ENCODE measurements around the gene MRLN. TPM values are rescaled to one million over a fixed set of nuclear protein-coding genes. Genes with fewer than 3 reads are reported as not detected.
"Not testable (repeated sequence)": the region's sequence is repeated elsewhere in the genome, so short reads cannot be mapped to it uniquely, and the experiment has no call there.

MRLN gene
- polyA plus RNA-seq, 1 of the 3 experiments (the other 2 are of a cell fraction), result not detected

DNA sequence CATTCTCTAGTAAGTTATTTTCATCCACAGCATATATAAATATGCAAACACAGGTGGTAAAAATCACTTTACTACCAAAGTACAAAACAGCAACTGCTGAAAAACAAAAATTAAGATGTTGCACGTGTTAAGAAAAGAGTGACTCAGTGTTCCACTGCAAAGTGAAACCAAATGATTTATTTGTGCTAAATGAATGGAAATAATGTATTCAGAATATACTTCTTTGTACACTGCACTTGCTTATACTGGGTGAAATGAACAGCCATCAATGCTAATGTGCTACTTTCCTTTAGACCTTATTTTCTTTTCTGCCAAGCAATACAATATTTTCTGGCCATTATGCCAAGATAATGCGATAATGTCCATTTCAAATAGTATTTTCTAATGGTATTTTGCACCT lies 38.3 kb upstream of the MRLN start:
- no peaks in the 10 kb centered on the region for H3K9me2 ChIP-seq
- no peak for DNase-seq
- H3F3A ChIP-seq (replicated peaks; ENCODE audit: insufficient read depth), result peaks cover 5% of the 10 kb centered on the region
- H3K36me3 ChIP-seq (replicated peaks in 1 of 2; ENCODE audit: control insufficient read depth in 1 of 2, insufficient read depth in 2 of 2, low read length in 1 of 2), result peaks cover 34 to 61% of the 10 kb centered on the region in 2 experiments
- no peak overlapping the region for H3K4me3 ChIP-seq (ENCODE audit: low read depth in 2 of 2, low read length in 1 of 2)
- no peaks in the 10 kb centered on the region; a peak in 1 of 4 replicates for H3K4me1 ChIP-seq (ENCODE audit: control insufficient read depth in 1 of 2, insufficient read depth in 2 of 2, low read depth in 1 of 2, low read length in 1 of 2)
- ChIA-PET CTCF (no interaction called here), POLR2A (no interaction called here)
- H3K9ac ChIP-seq, result no peak overlapping the region
- H3K79me2 ChIP-seq (ENCODE audit: insufficient read depth), result no peaks in the 10 kb centered on the region
- H3K27ac ChIP-seq (ENCODE audit: low read depth in 2 of 2, low read length in 1 of 2), result no peak overlapping the region
- H4K20me1 ChIP-seq (ENCODE audit: insufficient read depth), result no peaks in the 10 kb centered on the region
- H3K9me3 ChIP-seq, result no peaks in the 10 kb centered on the region
- TF ChIP-seq EZH2phosphoT487 (IDR thresholded peaks at IDR 0.05; ENCODE audit: borderline replicate concordance, low read depth) (no peak), CHD2 (IDR thresholded peaks at IDR 0.05; ENCODE audit: low read length, partially characterized antibody) (no peak), POLR2AphosphoS5 (IDR thresholded peaks at IDR 0.05; ENCODE audit: low read depth, low read length) (no peak), RCOR1 (IDR thresholded peaks at IDR 0.05; ENCODE audit: low read length) (no peak), RXRA (IDR thresholded peaks at IDR 0.05; ENCODE audit: borderline replicate concordance, low read depth) (no peak), JUND (IDR thresholded peaks at IDR 0.05) (no peak), FOSL2 (IDR thresholded peaks at IDR 0.05; ENCODE audit: borderline replicate concordance, low read depth) (no peak), SIN3A (IDR thresholded peaks at IDR 0.05; ENCODE audit: borderline replicate concordance, low read depth, low read length) (no peak), TEAD4 (IDR thresholded peaks at IDR 0.05; ENCODE audit: borderline replicate concordance, insufficient read depth) (no peak), NRF1 (IDR thresholded peaks at IDR 0.05; ENCODE audit: low read depth, low read length) (no peak), MXI1 (IDR thresholded peaks at IDR 0.05; ENCODE audit: low read depth, low read length) (no peak), FOXJ3 (CRISPR knock-in tag; IDR thresholded peaks at IDR 0.05) (no peak), RFX5 (IDR thresholded peaks at IDR 0.05; ENCODE audit: low read length) (no peak), TCF12 (IDR thresholded peaks at IDR 0.05) (no peak)
- TF ChIP-seq, protein P1, sequence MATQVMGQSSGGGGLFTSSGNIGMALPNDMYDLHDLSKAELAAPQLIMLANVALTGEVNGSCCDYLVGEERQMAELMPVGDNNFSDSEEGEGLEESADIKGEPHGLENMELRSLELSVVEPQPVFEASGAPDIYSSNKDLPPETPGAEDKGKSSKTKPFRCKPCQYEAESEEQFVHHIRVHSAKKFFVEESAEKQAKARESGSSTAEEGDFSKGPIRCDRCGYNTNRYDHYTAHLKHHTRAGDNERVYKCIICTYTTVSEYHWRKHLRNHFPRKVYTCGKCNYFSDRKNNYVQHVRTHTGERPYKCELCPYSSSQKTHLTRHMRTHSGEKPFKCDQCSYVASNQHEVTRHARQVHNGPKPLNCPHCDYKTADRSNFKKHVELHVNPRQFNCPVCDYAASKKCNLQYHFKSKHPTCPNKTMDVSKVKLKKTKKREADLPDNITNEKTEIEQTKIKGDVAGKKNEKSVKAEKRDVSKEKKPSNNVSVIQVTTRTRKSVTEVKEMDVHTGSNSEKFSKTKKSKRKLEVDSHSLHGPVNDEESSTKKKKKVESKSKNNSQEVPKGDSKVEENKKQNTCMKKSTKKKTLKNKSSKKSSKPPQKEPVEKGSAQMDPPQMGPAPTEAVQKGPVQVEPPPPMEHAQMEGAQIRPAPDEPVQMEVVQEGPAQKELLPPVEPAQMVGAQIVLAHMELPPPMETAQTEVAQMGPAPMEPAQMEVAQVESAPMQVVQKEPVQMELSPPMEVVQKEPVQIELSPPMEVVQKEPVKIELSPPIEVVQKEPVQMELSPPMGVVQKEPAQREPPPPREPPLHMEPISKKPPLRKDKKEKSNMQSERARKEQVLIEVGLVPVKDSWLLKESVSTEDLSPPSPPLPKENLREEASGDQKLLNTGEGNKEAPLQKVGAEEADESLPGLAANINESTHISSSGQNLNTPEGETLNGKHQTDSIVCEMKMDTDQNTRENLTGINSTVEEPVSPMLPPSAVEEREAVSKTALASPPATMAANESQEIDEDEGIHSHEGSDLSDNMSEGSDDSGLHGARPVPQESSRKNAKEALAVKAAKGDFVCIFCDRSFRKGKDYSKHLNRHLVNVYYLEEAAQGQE (IDR thresholded peaks at IDR 0.05; ENCODE audit: low read depth, low read length), result no peak
- TF ChIP-seq, protein P2, sequence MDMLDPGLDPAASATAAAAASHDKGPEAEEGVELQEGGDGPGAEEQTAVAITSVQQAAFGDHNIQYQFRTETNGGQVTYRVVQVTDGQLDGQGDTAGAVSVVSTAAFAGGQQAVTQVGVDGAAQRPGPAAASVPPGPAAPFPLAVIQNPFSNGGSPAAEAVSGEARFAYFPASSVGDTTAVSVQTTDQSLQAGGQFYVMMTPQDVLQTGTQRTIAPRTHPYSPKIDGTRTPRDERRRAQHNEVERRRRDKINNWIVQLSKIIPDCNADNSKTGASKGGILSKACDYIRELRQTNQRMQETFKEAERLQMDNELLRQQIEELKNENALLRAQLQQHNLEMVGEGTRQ (IDR thresholded peaks at IDR 0.05; ENCODE audit: borderline replicate concordance, low read depth, low read length), result no peak
- TF ChIP-seq, protein P3, sequence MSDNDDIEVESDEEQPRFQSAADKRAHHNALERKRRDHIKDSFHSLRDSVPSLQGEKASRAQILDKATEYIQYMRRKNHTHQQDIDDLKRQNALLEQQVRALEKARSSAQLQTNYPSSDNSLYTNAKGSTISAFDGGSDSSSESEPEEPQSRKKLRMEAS (IDR thresholded peaks at IDR 0.05; ENCODE audit: low read depth), result no peak
- TF ChIP-seq, protein P4, sequence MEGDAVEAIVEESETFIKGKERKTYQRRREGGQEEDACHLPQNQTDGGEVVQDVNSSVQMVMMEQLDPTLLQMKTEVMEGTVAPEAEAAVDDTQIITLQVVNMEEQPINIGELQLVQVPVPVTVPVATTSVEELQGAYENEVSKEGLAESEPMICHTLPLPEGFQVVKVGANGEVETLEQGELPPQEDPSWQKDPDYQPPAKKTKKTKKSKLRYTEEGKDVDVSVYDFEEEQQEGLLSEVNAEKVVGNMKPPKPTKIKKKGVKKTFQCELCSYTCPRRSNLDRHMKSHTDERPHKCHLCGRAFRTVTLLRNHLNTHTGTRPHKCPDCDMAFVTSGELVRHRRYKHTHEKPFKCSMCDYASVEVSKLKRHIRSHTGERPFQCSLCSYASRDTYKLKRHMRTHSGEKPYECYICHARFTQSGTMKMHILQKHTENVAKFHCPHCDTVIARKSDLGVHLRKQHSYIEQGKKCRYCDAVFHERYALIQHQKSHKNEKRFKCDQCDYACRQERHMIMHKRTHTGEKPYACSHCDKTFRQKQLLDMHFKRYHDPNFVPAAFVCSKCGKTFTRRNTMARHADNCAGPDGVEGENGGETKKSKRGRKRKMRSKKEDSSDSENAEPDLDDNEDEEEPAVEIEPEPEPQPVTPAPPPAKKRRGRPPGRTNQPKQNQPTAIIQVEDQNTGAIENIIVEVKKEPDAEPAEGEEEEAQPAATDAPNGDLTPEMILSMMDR (IDR thresholded peaks at IDR 0.05), result no peak
- H3K4me2 ChIP-seq, result no peak overlapping the region
- no peak overlapping the region for H2AFZ ChIP-seq (ENCODE audit: low read depth)
- 97% methylated on average over 2 of the region's 2 CpGs for WGBS (ENCODE audit: low lambda C conversion rate)
- no peaks in the 10 kb centered on the region for H3K27me3 ChIP-seq (ENCODE audit: insufficient read depth)

DNA sequence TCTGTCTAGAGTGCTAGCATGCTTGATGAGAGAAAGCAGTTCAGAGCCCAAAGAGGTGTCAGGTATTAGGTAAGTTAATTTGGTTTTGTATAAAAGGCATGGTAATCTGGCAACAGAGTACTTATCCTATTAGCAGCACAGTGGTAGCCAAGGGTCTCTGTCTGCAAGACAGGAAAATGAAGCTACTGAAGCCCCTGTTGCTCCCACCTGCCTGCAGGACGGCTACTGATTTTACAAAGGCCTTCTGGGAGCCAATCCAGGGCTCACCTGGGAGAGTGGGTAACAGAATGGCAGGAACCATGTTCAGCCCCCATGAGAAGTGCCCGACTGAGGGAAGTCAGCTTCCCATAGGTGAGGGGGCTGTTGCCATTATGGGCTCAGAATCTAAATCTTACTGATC lies 36.8 kb upstream of the MRLN start:
- H3K9ac ChIP-seq; POLR2A ChIA-PET; H2AFZ ChIP-seq (ENCODE audit: low read depth); H3F3A ChIP-seq (replicated peaks; ENCODE audit: insufficient read depth); H3K27me3 ChIP-seq (ENCODE audit: insufficient read depth); H3K79me2 ChIP-seq (ENCODE audit: insufficient read depth); H3K9me3 ChIP-seq; H3K4me1 ChIP-seq (ENCODE audit: control insufficient read depth in 1 of 2, insufficient read depth in 2 of 2, low read depth in 1 of 2, low read length in 1 of 2); H4K20me1 ChIP-seq (ENCODE audit: insufficient read depth); H3K4me3 ChIP-seq (ENCODE audit: low read depth in 2 of 2, low read length in 1 of 2); H3K4me2 ChIP-seq; DNase-seq; H3K27ac ChIP-seq (ENCODE audit: low read depth in 2 of 2, low read length in 1 of 2); H3K9me2 ChIP-seq: not testable (repeated sequence)
- WGBS (ENCODE audit: low lambda C conversion rate), result 50% methylated on average over 2 of the region's 2 CpGs
- peaks cover 34 to 57% of the 10 kb centered on the region in 2 experiments for H3K36me3 ChIP-seq (replicated peaks in 1 of 2; ENCODE audit: control insufficient read depth in 1 of 2, insufficient read depth in 2 of 2, low read length in 1 of 2)
- CTCF ChIA-PET, result interaction anchor here (0.7 to 1.1 kb wide), 2 partner anchors 13 to 164 kb away, joined by 3 read pairs; no protein-coding TSS in a partner anchor

DNA sequence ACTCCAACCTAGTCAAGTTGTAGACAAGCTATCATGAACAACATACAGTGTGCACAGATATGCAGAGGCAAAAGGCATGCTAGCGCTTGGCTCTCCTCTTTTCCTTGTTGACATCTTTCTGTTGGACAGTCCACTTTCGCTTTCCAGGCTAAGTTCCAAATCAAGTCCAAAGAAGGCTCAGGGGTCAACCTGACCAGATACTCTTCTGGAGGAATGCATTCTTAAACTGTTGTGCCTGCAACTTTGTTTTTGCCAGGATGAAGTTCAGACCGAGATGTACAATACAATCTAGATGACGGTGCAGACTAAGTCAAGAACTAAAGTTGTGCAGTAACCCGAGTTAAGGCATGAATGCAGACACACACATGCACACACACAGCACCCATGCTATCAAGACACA lies 35.7 kb upstream of the MRLN start:
- WGBS (ENCODE audit: low lambda C conversion rate), result 100% methylated on average over 5 of the region's 5 CpGs
- H2AFZ ChIP-seq (ENCODE audit: low read depth); H4K20me1 ChIP-seq (ENCODE audit: insufficient read depth); DNase-seq; H3K9ac ChIP-seq; H3K9me2 ChIP-seq; H3K4me2 ChIP-seq; H3F3A ChIP-seq (replicated peaks; ENCODE audit: insufficient read depth); H3K4me3 ChIP-seq (ENCODE audit: low read depth in 2 of 2, low read length in 1 of 2); H3K9me3 ChIP-seq; H3K79me2 ChIP-seq (ENCODE audit: insufficient read depth); H3K4me1 ChIP-seq (ENCODE audit: control insufficient read depth in 1 of 2, insufficient read depth in 2 of 2, low read depth in 1 of 2, low read length in 1 of 2); H3K27me3 ChIP-seq (ENCODE audit: insufficient read depth); POLR2A ChIA-PET; H3K27ac ChIP-seq (ENCODE audit: low read depth in 2 of 2, low read length in 1 of 2); CTCF ChIA-PET: not testable (repeated sequence)
- H3K36me3 ChIP-seq (replicated peaks in 1 of 2; ENCODE audit: control insufficient read depth in 1 of 2, insufficient read depth in 2 of 2, low read length in 1 of 2), result peaks cover 31 to 45% of the 10 kb centered on the region in 2 experiments

All from SK-N-SH (cell line).